SH-SY5Y (cell line): ENCODE results near the gene EXOC2.

Experiments used
- GATA2 ChIP-seq: IDR thresholded peaks from 2 replicates; pipeline ENCODE4 v1.6.1; 2011; ENCODE audit warnings: mild to moderate bottlenecking, low read depth, low read length
- GATA3 ChIP-seq: IDR thresholded peaks from 2 replicates; pipeline ENCODE4 v1.6.1; 2011; ENCODE audit warnings: low read depth, mild to moderate bottlenecking, low read length, moderate library complexity

EXOC2 gene

DNA sequence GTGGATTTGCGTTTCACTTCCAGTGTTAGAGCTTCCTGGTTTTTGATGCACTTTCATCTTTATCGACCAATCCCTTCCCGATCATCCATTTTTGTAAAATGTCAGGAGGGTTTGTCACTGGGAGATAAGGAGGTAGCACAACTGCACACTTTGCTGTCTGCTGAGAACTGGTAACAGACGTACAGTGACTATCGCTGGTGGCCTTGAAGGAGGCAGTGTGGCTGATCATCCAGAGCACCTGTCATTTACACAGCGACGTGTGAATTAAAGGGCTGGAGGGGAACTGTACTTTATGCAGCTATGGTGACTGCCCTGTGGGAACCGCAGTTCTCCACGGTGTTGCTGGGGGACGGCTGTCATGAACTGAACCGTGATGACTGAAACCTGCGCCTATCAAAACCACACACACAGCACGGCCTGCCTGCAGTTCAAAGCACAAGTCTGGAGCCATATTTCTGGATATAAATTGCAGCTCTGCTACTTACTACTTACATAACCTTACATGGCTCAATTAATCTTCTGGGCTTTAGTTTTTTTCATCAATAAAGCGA lies 86.0 kb downstream of the EXOC2 start:
- no peak for TF ChIP-seq GATA3
- TF ChIP-seq GATA2, result no peak

DNA sequence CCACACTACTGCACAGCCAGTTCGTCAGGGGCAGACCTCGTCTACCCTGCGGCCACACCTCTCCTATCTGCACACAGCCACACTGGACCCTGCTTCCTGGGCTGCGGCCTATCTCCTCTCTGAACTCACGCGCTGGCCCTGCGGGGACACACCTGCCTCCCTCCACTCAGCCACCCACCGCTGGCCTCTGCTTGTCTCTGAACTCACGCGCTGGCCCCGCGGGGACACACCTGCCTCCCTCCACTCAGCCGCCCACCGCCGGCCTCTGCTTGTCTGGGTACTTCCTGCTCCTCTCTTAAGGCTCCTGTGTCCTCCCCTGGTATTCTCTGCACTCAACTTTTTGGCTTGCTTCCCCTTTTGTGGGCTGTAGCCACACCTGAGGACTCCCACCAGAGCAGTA lies 88.4 kb downstream of the EXOC2 start:
- TF ChIP-seq GATA3 (no peak), GATA2 (no peak)

DNA sequence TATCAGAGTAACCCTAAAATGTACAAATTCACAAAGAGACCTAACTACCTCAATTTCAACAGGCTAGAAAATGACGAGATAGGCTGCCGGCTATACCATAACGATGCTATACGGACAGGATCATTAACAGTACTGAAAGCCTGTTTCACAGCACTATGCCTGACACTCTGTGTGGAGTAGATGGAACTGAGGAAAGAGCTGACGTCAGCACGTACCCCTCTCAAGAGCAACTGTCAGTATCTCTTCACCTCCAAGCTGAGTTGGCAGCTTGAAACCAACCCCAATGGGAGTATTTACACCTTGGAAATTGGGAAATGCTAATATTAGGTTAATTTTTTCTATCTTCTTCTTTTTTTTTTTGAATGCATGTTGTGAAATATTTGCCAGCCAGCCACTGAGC lies 89.7 kb downstream of the EXOC2 start:
- TF ChIP-seq GATA2 (no peak), GATA3 (no peak)

DNA sequence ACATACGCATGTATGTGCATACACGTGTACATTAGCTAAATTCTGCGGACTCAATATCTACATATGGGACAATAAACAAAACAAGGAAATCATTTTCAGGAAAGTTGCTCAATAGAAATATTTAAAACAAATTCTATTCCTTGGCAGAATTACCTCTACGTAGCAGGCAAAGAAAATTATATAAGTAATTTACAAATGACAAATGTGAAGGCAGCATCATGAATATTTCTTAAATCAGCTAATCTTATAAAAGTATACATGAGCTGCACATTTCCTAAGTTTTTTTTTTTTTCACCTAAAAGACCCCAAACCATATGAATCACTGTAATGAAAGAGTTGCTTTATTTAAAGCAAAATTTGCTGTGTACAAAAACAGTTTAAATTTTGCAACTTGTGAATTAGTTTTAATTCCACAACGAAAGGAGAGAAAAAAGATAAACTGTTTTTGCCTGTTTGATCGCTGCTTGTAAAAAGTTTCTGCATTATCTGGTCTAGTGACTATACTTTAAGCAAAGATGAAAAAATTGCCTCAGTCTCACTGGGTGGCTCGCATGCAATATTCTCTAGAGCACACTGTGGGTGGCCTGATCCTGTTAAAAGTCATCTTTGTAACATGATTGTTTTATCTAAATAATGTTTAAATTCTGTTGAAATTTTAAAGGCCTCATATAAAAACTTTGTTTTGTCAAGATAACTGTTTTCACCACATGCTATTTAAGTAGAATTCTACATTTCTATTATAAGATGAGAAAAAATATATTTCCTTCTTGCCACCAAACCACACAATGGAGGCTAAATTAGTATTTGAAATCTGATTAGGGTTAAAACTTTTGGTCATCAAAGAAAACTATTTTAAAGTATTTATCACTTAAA lies 93.1 kb downstream of the EXOC2 start:
- no peak for TF ChIP-seq GATA2
- TF ChIP-seq GATA3, result no peak

GRCh38 chr6:593907-594212 lies 99.1 kb downstream of the EXOC2 start:
- TF ChIP-seq GATA2 (no peak), GATA3 (no peak)

- TF ChIP-seq GATA2 (no peak), GATA3 (no peak)
Observed at GRCh38 chr6:593139-593906, 99.6 kb downstream of the EXOC2 start.

DNA sequence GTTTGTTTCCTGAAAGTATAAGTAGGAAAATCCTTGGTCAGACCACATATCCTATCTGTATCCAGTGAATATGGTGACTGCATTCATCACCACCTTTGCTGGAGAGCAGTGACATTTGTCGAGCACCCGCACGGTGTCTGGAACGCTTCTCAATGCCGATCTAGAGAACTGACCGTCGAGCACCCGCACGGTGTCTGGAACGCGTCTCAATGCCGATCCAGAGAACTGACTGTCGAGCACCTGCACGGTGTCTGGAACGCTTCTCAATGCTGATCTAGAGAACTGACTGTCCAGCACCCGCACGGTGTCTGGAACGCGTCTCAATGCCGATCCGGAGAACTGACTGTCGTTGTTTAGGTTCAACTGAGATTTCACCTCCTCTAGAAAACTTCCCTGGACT lies 103.8 kb downstream of the EXOC2 start:
- TF ChIP-seq GATA2 (no peak), GATA3 (no peak)

GRCh38 chr6:586553-586952 lies 106.4 kb downstream of the EXOC2 start:
- no peak for TF ChIP-seq GATA2
- no peak for TF ChIP-seq GATA3

DNA sequence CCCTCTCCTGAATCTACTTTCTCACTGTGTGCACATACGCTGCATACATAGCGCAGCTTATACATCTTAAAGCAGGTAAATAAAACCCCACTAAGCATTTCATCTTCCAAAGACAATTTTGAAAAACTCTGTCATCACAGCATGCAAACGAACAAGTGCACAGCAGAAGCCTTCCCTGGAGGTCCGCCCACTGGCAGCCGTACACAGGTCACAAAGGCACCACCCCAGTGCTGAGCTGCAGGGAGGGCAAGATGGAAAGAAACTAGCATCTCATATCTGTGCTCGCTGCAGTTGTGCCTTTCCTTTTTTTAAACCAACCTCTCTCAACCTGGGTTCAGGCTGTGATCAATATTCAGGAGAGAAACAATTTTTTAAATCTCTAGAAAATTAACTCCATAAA lies 109.3 kb downstream of the EXOC2 start:
- TF ChIP-seq GATA3 (no peak), GATA2 (no peak)

- TF ChIP-seq GATA2, result no peak
- TF ChIP-seq GATA3, result no peak
Observed at GRCh38 chr6:583116-583515, 109.8 kb downstream of the EXOC2 start.

GRCh38 chr6:582370-582769 lies 110.6 kb downstream of the EXOC2 start:
- no peak for TF ChIP-seq GATA3
- no peak for TF ChIP-seq GATA2

- TF ChIP-seq GATA3 (no peak), GATA2 (no peak)
Observed at GRCh38 chr6:579339-579738, 113.6 kb downstream of the EXOC2 start.

- TF ChIP-seq GATA3, result no peak
- no peak for TF ChIP-seq GATA2
Observed at GRCh38 chr6:572596-573265, 120.2 kb downstream of the EXOC2 start.

DNA sequence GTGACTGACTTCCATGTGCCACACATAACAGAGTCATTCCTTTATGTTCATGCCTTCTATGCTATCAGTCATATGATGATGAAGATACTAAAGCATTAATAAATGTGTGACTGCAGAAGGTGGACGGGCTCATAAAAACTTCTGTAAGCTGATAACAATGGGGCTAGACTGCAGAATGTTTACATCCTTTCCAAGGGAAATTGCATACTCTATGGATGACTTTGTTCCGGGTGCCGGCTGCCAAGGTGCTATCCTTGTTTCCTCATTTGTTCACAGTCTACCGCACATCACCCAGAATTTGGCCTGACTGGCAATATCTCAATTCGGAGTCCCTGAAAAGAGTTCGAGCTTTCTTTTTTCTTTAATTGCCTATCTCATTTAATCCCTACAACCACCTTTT lies 121.0 kb downstream of the EXOC2 start:
- no peak for TF ChIP-seq GATA3
- no peak for TF ChIP-seq GATA2
